ENCODE data around the gene PAM16. TPM values are rescaled to one million over a fixed set of nuclear protein-coding genes. Genes with fewer than 3 reads are reported as not detected.

PAM16 gene
- total and polyA plus RNA-seq, 2 of the 8 experiments (the other 6 are each of a cell fraction or from before 2014, with no cell fraction given), result 78.3 to 198 TPM

DNA sequence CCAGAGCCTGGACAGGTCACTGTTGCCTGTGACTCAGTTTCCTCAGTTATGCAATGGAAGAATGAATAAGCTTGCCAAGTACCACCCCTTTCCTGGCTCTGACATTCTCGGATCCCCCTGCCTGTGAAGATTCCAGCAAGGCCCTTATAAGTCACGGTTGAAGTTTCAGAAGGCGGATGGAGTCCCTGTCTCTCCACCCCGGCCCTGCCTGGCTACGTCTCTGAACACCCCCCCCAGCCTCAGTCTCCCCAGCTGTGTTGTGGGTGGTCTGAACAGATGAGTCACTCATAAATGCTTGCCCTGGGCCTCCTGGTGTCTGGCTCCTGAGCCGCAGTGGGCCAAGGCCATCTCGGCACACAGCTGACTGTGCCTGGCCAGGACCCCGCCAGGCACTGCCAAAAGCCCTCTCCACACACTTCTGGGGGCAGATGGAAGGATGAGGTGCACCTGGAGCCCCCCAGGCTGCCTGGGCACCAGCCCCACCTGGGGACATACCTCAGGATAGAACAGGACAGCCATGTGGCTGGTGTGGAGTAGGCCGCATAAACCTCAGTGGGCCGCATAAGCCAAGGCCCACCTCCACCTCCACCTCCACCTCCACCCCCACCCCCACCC is 35.9 kb upstream of the PAM16 start:
- Histone ChIP-seq H4K5ac (ENCODE audit: insufficient read length, low read depth, low read length) (no peak overlapping the region), H3K9me3 (ENCODE audit: insufficient read depth in 2 of 2, low read depth in 1 of 2, low read length in 1 of 2) (no peaks in the 10 kb centered on the region), H3K23ac (ENCODE audit: insufficient read length) (no peak overlapping the region), H3K56ac (replicated peaks; ENCODE audit: insufficient read length, low read depth, low read length) (no peak overlapping the region), H2BK120ac (replicated peaks; ENCODE audit: low read depth, low read length) (no peak overlapping the region), H3K79me2 (ENCODE audit: control insufficient read depth in 1 of 2, insufficient read depth in 2 of 2, low read length in 2 of 2) (no peaks in the 10 kb centered on the region), H3K4me2 (ENCODE audit: insufficient read depth in 1 of 2, low read depth in 2 of 2, low read length in 2 of 2) (no peak overlapping the region), H2BK20ac (ENCODE audit: low read length) (no peak overlapping the region), H3K4me1 (replicated peaks in 1 of 4; ENCODE audit: control insufficient read depth in 3 of 4, insufficient read depth in 4 of 4, low read length in 3 of 4) (peaks cover 1 to 35% (median 30%) of the 10 kb centered on the region in 4 experiments), H3K27me3 (replicated peaks in 1 of 4; ENCODE audit: control insufficient read depth in 3 of 4, extremely low read depth in 1 of 4, insufficient read depth in 3 of 4, low read length in 3 of 4) (no peaks in the 10 kb centered on the region), H3K18ac (ENCODE audit: extremely low read depth, low read length) (no peak overlapping the region), H2BK5ac (ENCODE audit: low read depth, low read length) (no peak overlapping the region), H3K27ac (ENCODE audit: low read depth, low read length) (no peak overlapping the region), H2AK5ac (ENCODE audit: low read depth, low read length) (no peak overlapping the region), H3K4me3 (ENCODE audit: extremely low read depth in 1 of 4, insufficient read depth in 2 of 4, low read depth in 3 of 4, low read length in 4 of 4) (no peak overlapping the region), H3K36me3 (ENCODE audit: control insufficient read depth in 2 of 4, insufficient read depth in 4 of 4, low read length in 3 of 4) (peaks cover 0 to 6% (median 2%) of the 10 kb centered on the region in 4 experiments; a peak in 2 of 8 replicates), H2BK15ac (ENCODE audit: low read length) (no peak overlapping the region), H3K9ac (replicated peaks in 1 of 4; ENCODE audit: extremely low read depth in 1 of 4, low read depth in 3 of 4, low read length in 3 of 4) (no peak overlapping the region), H3K23me2 (ENCODE audit: low read depth, low read length) (no peaks in the 10 kb centered on the region), H3K14ac (ENCODE audit: insufficient read length) (no peak overlapping the region), H2AFZ (ENCODE audit: low read length) (no peak overlapping the region), H4K8ac (ENCODE audit: extremely low read depth, insufficient read depth, low read length) (no peak overlapping the region), H2BK12ac (ENCODE audit: low read depth, low read length) (no peak overlapping the region), H4K20me1 (replicated peaks in 1 of 2; ENCODE audit: control insufficient read depth in 1 of 2, insufficient read depth in 2 of 2, low read length in 2 of 2) (peaks cover 3 to 7% of the 10 kb centered on the region in 2 experiments), H3K79me1 (ENCODE audit: low read depth, low read length) (no peaks in the 10 kb centered on the region), H3K4ac (replicated peaks; ENCODE audit: insufficient read length, low read depth, low read length) (no peak overlapping the region), H4K91ac (replicated peaks; ENCODE audit: insufficient read length, low read length) (no peak overlapping the region)
- no peak for DNase-seq (ENCODE audit: low read depth in 1 of 2, low spot score in 2 of 2)
- POLR2A ChIA-PET (ENCODE audit: partially characterized antibody), result interaction anchor here (0.9 to 11.9 kb wide), 5 partner anchors 9 to 115 kb away, joined by 3 to 223 read pairs (median 4); no protein-coding TSS in a partner anchor
- 90% methylated on average over 8 of the region's 10 CpGs; no CpG with 5 or more reads in 1 of the 2 experiments for WGBS, 2 experiments (ENCODE audit: extremely low coverage in 1 of 2, insufficient coverage in 1 of 2, insufficient read length in 1 of 2, insufficient replicate concordance in 2 of 2, low coverage in 1 of 2, low lambda C conversion rate in 2 of 2, missing lambda C conversion rate in 1 of 2)
- CTCF ChIA-PET (ENCODE audit: partially characterized antibody), result interaction anchor here (1.3 to 24.8 kb wide), 4 partner anchors 11 to 27 kb away, joined by 5 to 659 read pairs (median 144); no protein-coding TSS in a partner anchor
- TF ChIP-seq SRF (IDR thresholded peaks at IDR 0.05; ENCODE audit: low read depth, low read length), result no peak
- no peak for FAIRE-seq
